ENCODE measurements around the gene ABR.

The ABR gene

GRCh38 chr17:1025733-1026598 is 153.8 kb downstream of the ABR start:
- no peak for DNase-seq

GRCh38 chr17:1024076-1024475 is 155.7 kb downstream of the ABR start:
- DNase-seq, result no peak

GRCh38 chr17:1022278-1023024 is 157.3 kb downstream of the ABR start:
- DNase-seq, result no peak

GRCh38 chr17:1021147-1021546 is 158.6 kb downstream of the ABR start:
- DNase-seq, result no peak

GRCh38 chr17:1019451-1019850 is 160.3 kb downstream of the ABR start:
- DNase-seq, result no peak

GRCh38 chr17:1018547-1018946 is 161.2 kb downstream of the ABR start:
- no peak for DNase-seq

- DNase-seq, result no peak
Measured at GRCh38 chr17:1013729-1014090, 166.1 kb downstream of the ABR start.

GRCh38 chr17:1012823-1013728 is 166.7 kb downstream of the ABR start:
- no peak for DNase-seq

GRCh38 chr17:1011760-1012735 is 167.7 kb downstream of the ABR start:
- DNase-seq, result no peak

- no peak for DNase-seq
Measured at GRCh38 chr17:1011138-1011537, 168.6 kb downstream of the ABR start.

- no peak for DNase-seq
Measured at GRCh38 chr17:1010586-1010985, 169.2 kb downstream of the ABR start.

- DNase-seq, result no peak
Measured at GRCh38 chr17:1010086-1010450, 169.7 kb downstream of the ABR start.

GRCh38 chr17:1009229-1010085 is 170.3 kb downstream of the ABR start:
- DNase-seq, result no peak

GRCh38 chr17:1008008-1008761 is 171.6 kb downstream of the ABR start:
- no peak for DNase-seq

- no peak for DNase-seq
Measured at GRCh38 chr17:1007310-1008007, 172.3 kb downstream of the ABR start.

- no peak for DNase-seq
Measured at GRCh38 chr17:1006054-1006453, 173.7 kb downstream of the ABR start.

GRCh38 chr17:1005361-1005946 is 174.3 kb downstream of the ABR start:
- no peak for DNase-seq

- no peak for DNase-seq
Measured at GRCh38 chr17:1004769-1005295, 174.9 kb downstream of the ABR start.
